Head of caudate nucleus (tissue), 42 donors: ENCODE data around the gene CXCR6.
A peak's percentile ranks its signal among the peaks of the same experiment; 100 is the strongest.

Experiments used
- DNase-seq, 42 donors: peaks; one replicate each; pipeline versions ENCODE4 v3.0.0 to v3.0.0-alpha.2; 2020 to 2021; ENCODE audit warnings: mixed read lengths in 7 of 42
- intact Hi-C: fragments of 100-400 bp; cut with DNase I; formaldehyde crosslinking; loops from one replicate; pipeline ENCODE4 v1.15.0; 2022

CXCR6 gene

DNA sequence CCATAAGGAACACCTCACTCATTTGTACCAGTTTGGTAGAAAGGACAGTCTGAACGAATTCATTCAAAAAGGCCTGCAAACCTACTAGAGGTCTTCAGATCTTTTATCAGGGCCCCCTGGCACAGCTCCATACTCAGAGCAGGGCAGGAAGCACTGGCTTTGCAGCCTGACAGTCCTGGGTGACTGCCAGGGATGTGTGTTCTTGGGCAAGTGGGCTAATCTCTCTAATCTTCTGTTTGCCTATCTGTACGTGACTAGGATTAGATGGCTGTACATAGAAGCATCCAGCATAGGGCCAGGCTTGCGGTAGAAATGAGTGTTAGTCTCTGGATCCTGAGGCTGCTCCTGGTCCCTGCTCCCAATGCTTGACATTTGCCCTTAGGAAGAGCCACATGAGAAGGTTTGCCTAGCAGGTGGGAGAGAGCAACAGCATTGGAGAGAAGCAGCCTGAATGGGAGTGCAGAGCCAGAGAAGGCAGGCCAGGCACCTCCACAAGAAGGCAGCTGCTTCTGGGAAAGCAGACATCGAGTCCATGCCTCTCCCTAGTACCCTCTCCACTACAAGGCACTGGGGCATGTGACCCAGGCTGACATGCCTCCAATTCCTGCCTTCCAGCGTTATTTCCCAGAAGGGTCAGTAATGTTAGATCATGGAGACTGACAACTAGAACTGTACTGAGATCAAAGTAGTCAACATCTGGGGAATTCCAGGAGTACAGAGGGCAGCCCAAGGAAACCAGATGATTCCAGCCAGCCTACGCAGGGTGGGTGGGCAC, 1.0 kb upstream of the CXCR6 start:
- DNase-seq = no peak
- intact Hi-C loops = no loop called here

DNA sequence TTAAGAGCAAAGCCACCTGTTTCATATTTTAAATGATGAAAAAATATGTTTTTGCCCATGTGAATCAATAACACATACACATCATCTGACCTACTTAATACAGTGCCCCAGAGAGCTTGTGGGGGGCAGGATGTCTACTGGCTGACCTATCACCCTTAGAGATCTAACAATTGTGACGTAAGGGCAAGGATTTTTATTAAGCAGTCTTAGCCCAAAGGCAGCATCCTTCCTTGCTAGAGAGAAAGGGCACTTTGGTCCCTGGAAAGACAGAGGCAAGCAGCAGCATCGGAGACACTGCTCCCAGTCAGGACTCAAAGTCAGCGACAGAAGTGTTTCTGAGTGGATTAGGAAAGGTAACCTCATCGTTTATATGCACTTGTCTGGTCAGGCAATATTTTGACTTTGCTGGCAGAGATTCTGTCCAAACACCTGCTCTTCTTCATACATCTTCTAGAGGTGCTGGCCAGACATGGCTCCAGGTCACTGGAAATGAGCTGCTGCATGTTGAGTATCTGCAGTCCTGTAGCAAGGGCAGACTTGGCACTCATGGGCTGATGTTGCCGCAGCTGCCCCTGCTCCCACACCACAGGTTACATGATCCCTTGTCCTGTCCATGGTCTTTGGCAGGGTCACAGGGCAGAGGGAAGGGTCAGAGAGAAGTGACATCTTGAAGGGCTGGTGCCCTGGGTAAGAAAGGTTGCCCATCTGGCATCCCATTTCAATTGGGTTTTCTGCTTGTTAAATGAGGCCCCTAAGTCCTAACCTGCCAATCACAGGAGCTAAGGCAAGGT, 1.8 kb downstream of the CXCR6 start:
- intact Hi-C loops = no loop called here
- DNase-seq = no peak

DNA sequence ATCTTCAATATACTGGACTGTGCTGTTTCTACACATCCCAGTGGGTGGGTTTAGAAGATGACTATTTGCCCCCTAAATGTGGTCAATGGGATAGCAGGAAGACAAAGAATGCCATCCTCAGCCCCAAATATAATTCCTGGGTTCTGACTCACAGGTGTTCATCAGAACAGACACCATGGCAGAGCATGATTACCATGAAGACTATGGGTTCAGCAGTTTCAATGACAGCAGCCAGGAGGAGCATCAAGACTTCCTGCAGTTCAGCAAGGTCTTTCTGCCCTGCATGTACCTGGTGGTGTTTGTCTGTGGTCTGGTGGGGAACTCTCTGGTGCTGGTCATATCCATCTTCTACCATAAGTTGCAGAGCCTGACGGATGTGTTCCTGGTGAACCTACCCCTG, 3.0 kb downstream of the CXCR6 start:
- no peak for DNase-seq
- intact Hi-C loops = no loop called here

DNA sequence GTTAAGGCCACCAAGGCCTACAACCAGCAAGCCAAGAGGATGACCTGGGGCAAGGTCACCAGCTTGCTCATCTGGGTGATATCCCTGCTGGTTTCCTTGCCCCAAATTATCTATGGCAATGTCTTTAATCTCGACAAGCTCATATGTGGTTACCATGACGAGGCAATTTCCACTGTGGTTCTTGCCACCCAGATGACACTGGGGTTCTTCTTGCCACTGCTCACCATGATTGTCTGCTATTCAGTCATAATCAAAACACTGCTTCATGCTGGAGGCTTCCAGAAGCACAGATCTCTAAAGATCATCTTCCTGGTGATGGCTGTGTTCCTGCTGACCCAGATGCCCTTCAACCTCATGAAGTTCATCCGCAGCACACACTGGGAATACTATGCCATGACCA, 3.6 kb downstream of the CXCR6 start:
- DNase-seq = no peak
- intact Hi-C loops = no loop called here

DNA sequence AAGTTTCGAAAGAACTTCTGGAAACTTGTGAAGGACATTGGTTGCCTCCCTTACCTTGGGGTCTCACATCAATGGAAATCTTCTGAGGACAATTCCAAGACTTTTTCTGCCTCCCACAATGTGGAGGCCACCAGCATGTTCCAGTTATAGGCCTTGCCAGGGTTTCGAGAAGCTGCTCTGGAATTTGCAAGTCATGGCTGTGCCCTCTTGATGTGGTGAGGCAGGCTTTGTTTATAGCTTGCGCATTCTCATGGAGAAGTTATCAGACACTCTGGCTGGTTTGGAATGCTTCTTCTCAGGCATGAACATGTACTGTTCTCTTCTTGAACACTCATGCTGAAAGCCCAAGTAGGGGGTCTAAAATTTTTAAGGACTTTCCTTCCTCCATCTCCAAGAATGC, 4.1 kb downstream of the CXCR6 start:
- DNase-seq = no peak
- intact Hi-C loops = no loop called here

DNA sequence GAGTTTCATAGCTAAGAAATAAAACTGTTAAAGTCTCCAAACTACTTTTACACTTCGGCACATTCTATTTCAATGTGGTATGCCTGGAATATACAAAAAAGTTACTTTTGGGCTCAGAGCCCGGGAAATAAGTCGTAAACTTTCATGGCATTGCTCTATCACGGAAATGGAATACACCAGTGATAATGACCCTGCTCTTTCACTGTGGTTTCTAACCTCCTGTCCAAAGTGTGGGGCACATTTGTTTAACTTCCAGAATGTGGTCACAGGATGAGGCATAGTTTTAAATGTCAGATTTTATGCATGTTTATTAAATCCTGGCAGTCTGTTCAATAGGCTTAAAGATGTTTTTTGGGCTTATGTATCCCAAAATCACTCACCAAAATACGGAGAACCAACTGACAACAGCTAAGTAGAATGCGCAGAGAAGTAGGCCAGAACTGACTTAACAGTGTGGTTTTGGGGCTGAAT, 5.1 kb downstream of the CXCR6 start:
- DNase-seq = no peak
- intact Hi-C loops = no loop called here

DNA sequence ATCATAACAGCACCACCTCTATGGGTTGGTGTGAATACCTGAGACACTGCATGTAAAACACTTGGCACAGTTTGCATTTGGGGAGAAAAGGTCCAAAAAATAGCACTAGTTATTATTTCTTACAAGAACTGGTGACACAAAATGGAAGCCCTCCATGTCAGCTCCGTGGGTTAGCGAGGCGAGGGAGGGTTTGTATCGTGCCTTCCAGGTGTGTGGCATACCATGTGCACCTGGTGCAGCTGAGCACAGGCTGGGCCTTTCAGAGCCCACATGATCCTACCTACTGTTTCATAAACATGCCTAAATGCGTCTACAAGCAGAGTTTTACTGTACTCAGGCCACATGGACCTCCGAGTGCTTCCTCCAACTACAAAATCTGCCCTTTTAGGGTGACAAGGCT, 5.6 kb downstream of the CXCR6 start:
- no peak for DNase-seq
- intact Hi-C loops = no loop called here

DNA sequence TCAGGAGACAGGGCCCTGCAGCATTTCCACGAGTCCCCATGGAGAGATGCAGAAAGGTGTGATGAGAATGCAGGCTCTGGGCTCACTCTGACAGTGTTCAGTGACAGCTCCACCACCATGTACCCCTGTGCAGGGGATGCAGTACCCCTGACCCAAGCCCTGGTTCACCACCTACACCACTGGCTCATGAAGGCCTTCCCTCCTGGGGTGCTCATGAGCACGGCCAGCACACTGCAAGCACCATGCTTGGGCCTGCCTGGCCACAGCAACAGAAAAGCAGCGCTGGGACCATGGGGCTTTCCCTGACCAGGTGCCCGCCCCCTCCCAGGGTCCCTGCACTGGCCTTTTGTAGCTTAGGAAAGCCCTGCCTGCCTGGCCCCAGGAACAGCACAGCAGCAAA, 6.2 kb downstream of the CXCR6 start:
- intact Hi-C loops = no loop called here
- DNase-seq = no peak

DNA sequence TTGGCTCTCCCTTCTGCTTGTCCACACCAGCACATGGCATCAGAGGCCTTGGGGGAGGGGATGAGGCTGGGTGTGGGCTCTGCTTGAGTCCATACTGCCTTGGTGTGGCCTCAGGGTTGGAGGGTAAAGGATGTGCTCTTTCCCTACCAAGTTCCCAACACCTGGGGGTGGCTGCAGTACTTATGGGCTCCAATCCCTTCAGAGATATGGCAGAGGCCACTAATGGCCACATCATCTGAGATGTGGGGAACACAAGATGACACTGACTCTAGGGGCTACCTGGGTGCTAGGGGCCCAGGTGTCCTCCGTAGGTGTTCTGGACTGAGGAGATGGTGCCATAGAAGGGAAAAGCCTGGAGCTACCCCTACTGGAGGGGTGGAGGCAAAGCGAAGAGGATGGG, 6.9 kb downstream of the CXCR6 start:
- DNase-seq = no peak
- intact Hi-C loops = no loop called here

DNA sequence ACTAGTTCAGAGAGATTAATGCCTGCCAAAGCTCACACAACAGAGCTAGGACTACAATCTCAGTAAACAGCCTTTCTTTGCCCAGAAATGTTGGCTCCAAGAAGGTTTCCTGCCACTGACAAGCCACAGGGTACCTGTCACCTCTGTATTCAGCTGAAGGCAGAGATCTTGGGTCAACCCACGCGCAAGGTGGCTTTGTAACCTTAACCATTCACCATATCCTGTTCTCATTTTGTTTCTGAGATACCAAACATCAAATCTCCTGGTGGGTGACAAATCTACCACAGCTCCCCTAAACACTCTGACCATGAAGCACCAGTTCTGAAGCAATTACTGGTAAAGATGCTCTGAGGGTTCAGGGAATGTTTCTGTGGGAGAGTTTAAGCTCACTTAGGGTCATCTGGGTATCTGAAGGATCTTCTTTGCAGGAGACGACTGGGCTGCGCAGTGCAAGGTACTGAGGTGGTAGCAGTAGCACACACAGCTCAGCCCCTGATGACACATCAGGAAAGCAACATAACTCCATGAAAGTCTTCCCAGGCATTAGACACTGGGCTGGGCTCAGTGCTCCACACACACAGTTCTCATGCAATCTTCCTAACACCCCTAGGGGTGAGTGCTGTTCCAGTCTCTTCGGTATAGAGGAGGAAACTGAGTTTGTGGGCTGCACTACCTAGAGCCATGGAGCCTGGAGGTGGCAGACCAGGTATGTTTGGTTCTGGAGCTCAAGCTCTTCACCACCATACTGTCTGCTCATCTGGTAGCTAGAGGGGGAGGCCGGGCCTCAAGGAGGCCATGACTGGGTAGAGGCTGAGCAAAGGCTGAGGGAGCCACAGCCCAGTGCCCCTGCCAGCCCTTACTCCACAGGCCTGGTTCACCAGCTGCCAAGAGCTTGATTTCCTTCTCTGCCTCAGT, 7.7 kb downstream of the CXCR6 start:
- no peak for DNase-seq
- intact Hi-C loops = no loop called here

DNA sequence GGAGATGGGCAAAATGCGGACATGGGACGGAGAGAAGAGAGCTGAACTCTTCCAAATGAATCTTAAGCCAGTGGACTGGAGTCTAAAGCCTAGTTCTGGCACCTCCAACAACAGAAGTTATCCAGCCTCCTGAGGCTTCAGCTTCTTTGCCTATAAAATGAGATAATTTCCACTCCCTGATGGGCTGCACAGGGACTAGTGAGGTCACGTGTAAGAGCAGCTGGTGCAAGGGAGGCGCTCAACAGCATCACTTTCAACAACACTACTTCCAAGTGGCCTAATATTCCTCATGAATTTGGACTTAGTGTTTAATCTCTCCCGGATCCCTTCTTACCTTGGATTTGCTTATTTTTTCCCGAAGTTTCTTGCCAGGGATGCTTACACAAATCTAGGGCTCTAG, 8.7 kb downstream of the CXCR6 start:
- DNase-seq = no peak

DNA sequence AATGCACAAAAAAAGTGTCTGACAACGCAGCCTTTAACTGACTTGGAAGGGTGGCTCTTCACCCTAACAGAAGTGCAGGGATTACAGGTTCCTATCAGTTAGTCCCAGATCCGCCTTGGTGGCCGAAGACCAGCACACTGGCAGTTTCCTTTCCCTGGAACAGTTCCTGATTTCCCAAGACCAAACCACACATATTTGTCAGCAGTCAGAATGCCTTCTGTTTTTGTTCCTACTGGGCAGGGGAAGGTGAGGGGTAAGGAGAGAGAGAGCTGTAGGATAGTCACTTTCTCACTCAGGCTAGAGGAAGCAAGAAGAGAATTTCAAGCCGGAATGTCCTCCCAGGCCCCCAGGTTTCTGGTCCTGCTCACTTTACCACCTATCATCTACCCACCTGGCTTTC, 9.2 kb downstream of the CXCR6 start:
- intact Hi-C loops = no loop called here
- DNase-seq = no peak

More for the DNA sequence above, 8.7 kb downstream of the CXCR6 start:
- intact Hi-C loops = no loop called here

DNA sequence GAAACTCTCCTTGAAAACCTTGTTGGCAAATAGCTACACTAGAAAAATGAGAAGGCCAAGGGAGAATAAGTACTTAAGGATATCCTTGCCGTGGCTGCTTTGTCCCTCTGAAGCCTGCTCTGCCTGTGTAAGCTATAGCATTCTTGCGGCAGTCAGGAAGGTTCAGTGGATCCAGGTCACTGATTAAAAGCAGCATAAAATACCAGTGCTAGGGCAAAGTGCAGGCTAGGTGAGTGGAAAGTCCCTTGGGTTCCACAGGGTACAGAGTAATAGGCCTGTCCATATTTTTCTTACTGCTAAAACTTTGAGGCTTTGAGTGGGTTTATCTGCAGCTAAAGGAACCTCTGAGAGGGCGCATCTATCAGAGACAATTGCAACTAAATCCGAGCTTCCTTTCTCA, 10.3 kb downstream of the CXCR6 start:
- no peak for DNase-seq
- intact Hi-C loops = no loop called here

DNA sequence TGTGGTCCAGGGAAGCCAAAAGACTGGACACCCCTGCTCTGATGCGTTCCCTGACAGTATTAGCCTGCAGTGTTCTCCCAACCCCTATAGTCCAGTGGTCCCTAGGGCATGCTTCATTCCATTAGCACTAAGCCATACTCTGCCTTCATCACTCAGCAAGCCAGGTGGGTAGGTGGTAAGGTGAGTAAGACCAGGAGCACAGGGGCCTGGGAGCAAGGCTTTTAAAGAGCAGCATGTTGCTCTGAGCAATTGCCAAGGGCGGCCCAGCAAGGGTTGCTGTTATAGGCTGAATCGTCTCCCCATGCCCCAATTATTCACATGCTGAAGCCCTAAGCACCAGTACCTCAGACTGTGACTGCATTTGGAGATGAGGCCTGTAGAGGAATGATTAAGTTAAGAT, 11.0 kb downstream of the CXCR6 start:
- no peak for DNase-seq
- intact Hi-C loops = no loop called here

DNA sequence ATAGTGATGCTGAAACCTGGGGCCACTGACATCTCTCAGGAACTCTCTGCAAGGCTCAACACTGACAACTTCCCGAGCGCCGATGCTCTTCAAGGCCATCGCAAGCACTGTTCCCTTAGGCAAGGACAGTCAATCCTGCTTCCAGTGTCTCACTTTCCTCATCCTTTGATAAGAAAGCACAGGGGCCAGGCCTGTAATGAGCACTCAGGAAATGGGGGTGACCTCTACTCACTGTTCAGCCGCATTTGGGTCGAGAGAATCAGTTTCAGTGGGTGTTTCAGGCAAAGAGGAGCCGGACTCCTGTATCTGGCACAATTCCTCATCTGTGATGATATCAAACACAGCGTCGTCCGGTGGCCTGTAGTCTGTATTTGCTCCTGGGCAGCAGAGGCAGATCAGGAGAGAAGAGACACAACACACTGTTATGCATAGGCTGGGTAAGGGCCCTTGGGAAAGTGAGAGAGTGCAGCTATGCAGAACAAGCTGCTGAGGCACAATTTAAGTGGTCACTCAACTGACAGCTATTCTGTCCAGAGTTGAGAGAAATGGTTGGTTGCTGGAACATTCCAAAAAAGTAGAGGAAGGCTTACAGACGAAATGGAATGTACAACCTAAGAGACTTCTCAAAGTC, 11.9 kb downstream of the CXCR6 start:
- DNase-seq = no peak
- intact Hi-C loops = no loop called here

DNA sequence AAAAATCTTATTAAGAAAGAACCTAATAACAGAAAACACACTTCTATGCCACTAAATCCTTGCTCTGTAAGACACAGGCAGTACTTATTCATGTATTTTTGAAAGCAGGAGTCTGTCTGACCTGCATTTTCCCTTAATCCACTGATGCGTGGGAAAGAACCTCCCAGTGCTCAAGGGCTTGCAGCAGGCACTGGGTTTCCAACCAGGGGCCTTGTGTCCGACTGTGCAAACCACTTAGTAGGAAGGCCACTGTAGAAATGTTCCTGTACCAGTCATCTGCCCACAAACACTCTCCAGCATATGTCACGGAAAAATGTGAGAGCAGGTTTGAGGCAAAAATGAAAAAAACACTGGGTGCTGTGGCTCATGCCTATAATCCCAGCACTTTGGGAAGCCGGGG, 12.4 kb downstream of the CXCR6 start:
- no peak for DNase-seq
- intact Hi-C loops = no loop called here

DNA sequence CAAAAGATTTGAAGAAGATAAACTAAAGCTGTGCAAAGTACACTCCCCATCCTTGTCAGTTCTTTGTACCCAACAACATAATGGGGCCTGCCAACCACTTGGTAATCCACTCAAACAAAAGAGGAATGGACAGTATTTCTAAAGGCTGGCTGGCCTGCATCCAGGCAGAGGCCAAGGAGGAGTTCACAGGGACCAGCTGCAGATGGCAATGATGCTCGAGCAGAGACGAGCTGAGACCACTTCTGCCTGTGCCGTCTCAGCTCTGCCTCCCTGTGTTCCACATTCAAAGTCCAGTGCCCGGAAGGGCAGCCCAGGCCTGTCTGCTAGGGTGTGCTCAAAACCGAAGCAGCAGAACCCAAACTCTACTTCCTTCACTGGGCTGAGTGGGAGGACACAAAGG, 14.3 kb downstream of the CXCR6 start:
- peak in 41 of 42 donors; percentile 37 to 90 (median 72) for DNase-seq
- intact Hi-C loops = no loop called here

DNA sequence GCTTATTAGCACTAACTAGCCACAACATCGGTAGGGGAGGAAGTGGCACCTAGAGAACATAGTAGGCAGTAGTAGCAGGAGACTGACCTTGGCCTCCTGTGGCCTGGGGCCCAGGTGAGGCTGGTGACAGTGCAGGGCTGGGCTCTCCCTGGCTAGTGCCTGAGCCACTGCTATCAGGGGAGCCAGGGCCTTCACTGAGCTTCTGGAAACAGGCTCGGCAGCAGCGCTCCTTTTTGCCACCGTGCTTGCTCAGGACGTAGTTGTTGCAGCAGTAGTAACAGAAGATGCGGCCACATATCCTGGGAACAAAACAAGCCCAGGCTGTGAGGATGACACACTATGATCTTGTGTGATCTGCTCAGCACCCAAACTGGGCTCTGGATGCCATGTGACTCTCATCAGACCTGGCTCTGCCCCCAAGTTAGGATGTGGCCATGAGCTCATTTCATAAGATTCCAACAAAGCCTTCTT, 15.1 kb downstream of the CXCR6 start:
- DNase-seq = peak in 3 of 42 donors; percentile 24 to 59 (median 42)
- intact Hi-C loops = no loop called here

DNA sequence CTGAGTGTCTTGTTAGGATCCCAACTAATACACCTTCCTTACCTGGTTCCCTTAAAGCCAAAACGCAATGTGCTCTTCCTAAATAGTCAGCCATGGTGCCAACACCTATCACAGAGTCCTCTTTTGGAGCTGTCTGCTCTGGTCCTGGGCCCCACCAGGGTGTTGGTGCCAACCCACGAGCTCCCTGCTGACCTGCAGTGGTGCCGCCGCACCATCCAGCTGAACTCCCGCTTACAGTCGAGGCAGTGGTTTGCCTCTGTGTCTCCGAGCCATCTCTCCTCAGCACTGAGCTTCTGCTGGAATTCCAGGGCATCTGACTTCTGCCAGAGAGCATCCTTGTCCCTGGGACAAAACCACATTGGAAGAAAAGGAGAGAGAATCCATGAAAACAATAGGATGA, 15.9 kb downstream of the CXCR6 start:
- intact Hi-C loops = no loop called here
- no peak for DNase-seq
